HG02885 (cell line): ENCODE measurements around the gene RFXANK.
"Not testable (repeated sequence)": the region's sequence is repeated elsewhere in the genome, so short reads cannot be mapped to it uniquely, and the experiment has no call there.

ENCODE experiments used
- ATAC-seq: cut with Tn5 transposase; IDR thresholded peaks from one replicate; pipeline ENCODE4 v1.9.1; 2021; ENCODE audit warnings: mild to moderate bottlenecking; ENCODE audit not compliant: unreplicated experiment, poor library complexity

RFXANK gene

GRCh38 chr19:19169236-19170052, 22.6 kb upstream of the RFXANK start:
- peak; percentile 4 for ATAC-seq

DNA sequence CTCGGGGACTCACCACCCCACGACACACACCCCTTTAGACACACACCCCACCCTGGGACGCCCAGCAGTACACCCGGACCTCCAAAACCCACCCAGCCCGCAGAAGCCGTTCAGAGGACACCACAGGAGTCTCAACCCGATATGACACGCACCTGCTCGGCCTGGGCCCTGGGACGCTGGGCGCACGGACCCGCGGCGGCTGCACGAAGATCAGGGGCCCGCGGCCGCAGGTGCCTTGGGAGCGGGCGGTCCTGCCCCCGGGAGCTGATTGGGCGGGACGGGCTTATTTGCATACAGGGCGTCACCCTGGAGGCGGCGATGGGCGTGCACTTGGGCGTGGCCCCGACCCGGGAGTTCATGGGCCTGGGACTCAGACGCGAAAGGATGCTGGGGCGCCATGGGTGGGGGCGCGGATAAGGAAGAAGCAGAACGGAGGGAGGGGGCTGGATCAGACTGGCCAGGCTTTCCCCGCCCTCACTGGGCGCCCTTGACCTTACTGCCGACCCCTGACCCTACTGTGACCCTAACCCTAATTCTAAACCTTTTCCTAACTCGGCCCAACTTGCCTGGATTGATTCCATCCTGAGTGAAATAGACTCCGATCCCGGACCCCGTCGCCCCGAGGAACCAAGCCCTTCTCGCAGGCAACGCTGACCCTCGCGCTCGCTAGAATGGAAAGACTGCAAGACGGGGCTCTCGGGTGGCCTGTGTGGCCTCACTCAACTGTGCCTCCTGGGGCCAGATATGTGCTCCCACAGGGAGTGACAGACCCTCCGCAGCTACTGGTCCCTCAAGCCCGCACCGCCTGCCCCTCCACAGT, 21.8 kb upstream of the RFXANK start, which contains the start of gene MEF2B:
Gene MEF2B (minus strand): TSS at position 211 of the 820 bp plus-strand sequence. CDS start 19,528 bp downstream, outside the sequence.
- ATAC-seq: peak; percentile 86

DNA sequence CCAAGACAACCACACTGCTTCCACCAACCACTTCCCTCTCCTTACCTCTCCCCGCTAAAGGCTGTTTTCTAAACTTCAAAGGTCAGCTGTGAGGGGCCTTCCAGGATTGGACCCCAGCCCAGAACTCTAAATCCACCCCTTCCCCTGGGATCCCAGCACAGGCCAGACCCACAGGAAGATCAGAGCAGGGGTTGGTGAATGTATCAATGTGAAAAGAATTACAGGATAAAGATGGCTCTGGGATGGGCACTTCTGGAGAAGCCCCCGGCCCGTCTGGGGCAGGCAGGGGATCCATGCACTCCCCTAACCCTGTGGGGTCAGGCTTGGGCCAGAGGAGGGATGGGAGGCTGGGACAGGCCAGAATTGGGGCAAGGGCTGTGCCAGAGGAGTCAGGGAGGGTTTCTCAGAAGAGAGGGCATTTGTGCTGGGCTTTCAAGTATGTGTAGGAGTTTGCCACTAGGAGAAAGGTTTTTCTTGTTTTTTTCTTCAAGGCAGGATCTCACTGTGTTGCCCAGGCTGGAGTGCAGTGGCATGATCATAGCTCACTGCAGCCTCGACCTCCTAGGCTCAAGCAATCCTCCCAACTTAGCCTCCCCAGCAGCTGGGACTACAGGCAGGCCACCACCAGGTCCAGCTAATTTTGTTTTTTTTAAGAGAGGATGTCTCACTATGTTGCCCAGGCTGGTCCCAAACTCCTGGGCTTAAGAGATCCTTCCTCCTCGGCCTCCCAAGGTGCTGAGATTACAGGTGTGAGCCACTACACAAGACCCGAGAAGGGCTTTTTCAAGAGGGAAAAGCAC, 21.0 kb upstream of the RFXANK start:
- ATAC-seq: no peak

DNA sequence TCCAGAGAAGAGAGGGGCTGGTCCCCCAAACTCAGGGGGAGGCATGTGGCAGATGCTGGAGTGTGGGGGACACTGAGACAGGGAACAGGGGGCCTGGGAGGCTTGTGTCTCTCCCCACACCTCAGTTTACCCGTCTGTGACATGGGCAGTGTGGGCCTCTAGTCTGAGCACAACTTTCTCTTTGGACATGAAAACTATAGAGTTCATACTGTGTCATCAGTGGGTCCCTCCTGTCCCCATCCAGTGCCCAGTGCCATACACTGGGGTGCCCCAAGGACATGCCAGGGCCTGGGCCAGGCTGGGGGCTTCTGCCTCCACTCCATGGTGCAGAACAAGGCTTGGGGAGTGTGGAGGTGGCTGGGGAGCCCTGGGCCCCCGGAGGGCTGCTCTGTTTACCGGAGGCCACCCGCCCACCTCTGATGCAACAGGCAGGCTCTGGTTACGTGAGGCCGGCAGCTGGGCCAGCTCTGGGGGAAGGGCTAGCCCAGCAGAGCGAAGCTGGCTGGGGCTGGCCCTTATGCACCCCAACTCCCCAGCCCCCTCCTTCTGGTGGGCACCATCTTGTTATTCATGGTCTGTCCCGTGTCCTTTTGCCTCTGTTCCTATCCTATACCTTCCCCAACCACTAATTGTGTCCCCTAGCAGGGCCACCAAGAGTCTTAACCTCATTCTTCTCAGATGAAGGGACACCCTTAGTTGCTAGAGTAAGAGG, 20.1 kb upstream of the RFXANK start:
- no peak for ATAC-seq

DNA sequence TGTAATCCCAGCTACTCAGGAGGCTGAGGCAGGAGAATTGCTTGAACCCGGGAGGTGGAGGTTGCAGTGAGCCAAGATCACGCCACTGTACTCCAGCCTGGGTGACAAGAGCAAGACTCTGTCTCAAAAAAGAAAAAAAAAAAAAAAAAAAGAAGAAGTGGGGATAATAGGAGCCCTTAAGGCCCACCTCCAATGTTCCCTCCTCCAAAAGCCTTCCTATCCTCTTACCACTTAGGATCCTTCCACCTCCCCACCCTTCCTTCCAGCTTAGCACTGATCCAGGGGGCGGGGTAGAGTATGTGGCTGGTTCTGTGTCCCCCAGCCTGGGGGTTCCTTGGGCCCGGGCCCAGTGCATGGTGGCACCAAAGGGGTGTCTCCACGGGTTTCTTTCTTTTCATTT, 18.8 kb upstream of the RFXANK start:
- ATAC-seq: not testable (repeated sequence)

- ATAC-seq: no peak
Measured at GRCh38 chr19:19176950-19177349, 15.1 kb upstream of the RFXANK start.

- no peak for ATAC-seq
Measured at GRCh38 chr19:19179548-19180441, 12.3 kb upstream of the RFXANK start.

DNA sequence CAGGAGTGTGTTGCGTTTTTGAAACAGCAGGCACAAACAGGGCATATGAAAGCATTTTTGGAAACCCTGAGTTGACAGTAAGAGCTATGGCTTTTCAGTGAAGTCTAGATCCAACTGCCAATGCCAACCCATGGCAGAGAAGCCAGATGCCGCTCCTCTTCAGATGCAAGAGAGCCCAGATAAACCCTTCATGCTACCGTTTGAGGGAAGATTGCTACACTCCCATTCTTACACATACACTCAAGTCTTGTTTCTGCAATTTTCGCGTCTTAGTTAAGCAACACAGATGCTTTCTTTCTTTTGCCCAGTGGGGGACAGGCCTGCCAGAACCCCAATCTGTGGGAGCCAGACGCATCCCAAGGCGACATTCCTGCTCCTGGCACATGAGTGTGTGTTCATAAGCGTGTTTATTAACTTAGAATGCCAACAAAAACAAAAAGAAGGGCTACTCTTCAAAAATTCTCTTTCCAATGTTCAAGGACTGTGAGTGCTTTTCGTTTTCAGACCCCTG, 10.5 kb upstream of the RFXANK start:
- no peak for ATAC-seq

- ATAC-seq: no peak
Measured at GRCh38 chr19:19185853-19186740, 6.0 kb upstream of the RFXANK start.

GRCh38 chr19:19186742-19187141, 5.3 kb upstream of the RFXANK start:
- no peak for ATAC-seq

DNA sequence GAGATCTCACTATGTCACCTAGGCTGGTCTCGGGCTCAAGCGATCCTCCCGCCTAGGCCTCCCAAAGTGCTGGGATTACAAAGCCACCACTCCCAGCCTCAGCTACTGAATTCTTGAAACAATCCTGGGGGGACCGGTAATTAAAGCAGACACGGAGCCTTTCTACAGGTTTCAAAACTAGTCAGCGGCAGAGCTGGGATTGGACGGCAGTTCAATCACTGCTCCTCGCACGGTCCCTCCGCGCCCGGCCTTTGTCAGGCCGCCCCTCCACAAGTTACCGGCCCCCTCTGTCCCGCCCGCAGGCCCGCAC, 335 bp upstream of the RFXANK start:
- no peak for ATAC-seq

- ATAC-seq: no peak
Measured at GRCh38 chr19:19192910-19193423, 909 bp downstream of the RFXANK start.

- ATAC-seq: no peak
Measured at GRCh38 chr19:19193926-19194325, 1.9 kb downstream of the RFXANK start.

DNA sequence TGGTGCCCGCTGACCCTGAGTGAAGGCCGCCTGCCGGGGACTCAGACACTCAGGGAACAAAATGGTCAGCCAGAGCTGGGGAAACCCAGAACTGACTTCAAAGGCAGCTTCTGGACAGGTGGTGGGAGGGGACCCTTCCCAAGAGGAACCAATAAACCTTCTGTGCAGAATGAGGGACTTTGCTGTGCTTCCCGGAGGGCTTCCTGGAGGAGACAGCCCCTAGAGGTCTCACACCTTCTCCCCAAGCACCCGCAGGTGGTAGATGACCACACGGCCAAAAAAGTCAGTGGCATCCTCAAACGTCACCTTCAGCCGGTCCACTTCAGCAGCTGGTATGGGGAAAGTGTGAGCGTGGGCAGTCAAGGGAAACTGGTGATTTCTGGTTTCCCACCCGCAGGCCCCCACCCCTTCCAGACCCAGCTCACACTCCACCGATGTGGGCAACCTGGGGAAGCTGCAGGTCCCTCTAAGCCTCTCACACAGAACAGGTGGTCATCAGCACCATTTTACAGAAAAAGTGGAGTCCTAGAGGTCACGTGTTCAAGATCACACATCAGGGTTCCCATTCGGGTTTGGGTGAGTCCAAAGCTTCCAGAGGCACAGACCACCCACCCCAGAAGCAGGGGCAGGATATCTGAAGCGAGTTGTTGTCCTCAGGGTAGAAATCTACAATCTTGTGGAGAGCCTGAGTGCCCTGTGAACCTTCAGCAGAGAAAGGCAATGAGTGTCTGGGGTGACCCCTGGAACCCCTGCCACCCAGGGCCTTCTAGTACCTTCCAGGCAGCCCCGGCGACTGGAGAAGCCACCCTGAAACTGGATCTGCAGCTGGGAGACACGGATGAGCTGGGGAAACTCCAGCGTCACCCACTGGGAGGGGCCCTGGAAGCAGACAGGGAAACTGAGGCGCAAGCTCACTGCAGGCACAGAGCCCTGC, 9.9 kb downstream of the RFXANK start:
- no peak for ATAC-seq

DNA sequence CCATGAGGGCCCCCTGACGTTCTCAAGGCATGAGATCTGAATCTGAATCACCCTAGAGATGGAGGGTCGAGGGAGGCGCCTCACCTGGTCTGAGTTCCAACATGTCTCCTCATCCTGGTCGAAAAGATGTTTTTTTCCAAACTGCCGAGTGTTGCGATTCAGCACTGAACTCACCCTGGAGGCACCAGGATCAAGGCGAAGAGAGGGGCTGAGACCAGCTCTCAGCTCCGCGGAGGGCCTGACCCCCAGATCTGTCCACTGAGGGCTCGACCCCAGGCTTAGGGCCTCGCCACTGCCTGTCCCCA, 10.6 kb downstream of the RFXANK start:
- ATAC-seq: no peak

- ATAC-seq: peak; percentile 79
Measured at GRCh38 chr19:19203012-19203856, 11.2 kb downstream of the RFXANK start, which contains the start of gene NR2C2AP. Gene NR2C2AP (minus strand): TSS chr19:19203414. CDS start chr19:19203060, 354 bp downstream.
